Heart left ventricle (tissue), 16 donors: ENCODE data around the gene KCNK7. TPM values are rescaled to one million over a fixed set of nuclear protein-coding genes. Genes with fewer than 3 reads are reported as not detected.

ENCODE experiments used
- ATAC-seq, 4 donors: fragments of 200-7000 bp; cut with Tn5 transposase; one replicate each; pipeline ENCODE4 v1.9.1; 2020 to 2022; ENCODE audit warnings: moderate library complexity in 4 of 4, mild to moderate bottlenecking in 3 of 4, moderate number of reproducible peaks in 1 of 4
- DNase-seq, 5 donors: peaks; one replicate each; pipeline ENCODE4 v3.0.0-alpha.2; 2020
- H3K27ac ChIP-seq, 12 donors: fragments of 200-600 bp; sonication (generic) in 4 of 12; one replicate each; pipeline versions ENCODE4 v1.5.0 to v1.8.0; 2016 to 2022; ENCODE audit warnings: mild to moderate bottlenecking in 2 of 12
- H3K27me3 ChIP-seq, 9 donors: fragments of 200-600 bp; sonication (generic) in 2 of 9; one replicate each; pipeline versions ENCODE4 v1.5.1 to v1.8.0; 2016 to 2022; ENCODE audit warnings: mild to moderate bottlenecking in 3 of 9
- H3K36me3 ChIP-seq, 9 donors: fragments of 200-600 bp; sonication (generic) in 2 of 9; one replicate each; pipeline versions ENCODE4 v1.5.0 to v1.8.0; 2018 to 2022; ENCODE audit warnings: mild to moderate bottlenecking in 2 of 9
- H3K4me1 ChIP-seq, 12 donors: fragments of 200-600 bp; sonication (generic) in 4 of 12; one replicate each; pipeline versions ENCODE4 v1.5.0 to v1.8.0; 2016 to 2022; ENCODE audit warnings: mild to moderate bottlenecking in 3 of 12
- H3K4me3 ChIP-seq, 12 donors: fragments of 200-600 bp; sonication (generic) in 4 of 12; one replicate each; pipeline versions ENCODE4 v1.5.0 to v1.8.0; 2017 to 2022; ENCODE audit warnings: mild to moderate bottlenecking in 9 of 12, moderate library complexity in 4 of 12
- H3K9me3 ChIP-seq, 12 donors: fragments of 200-600 bp; sonication (generic) in 4 of 12; one replicate each; pipeline versions ENCODE4 v1.5.0 to v1.8.0; 2016 to 2022; ENCODE audit warnings: mild to moderate bottlenecking in 1 of 12
- CTCF ChIP-seq, 12 donors: fragments of 200-600 bp; sonication (generic) in 4 of 12; IDR thresholded peaks; one replicate each; pipeline versions ENCODE4 v1.5.0 to v1.8.0; 2018 to 2022; ENCODE audit warnings: antibody characterized with exemption in 12 of 12, mild to moderate bottlenecking in 5 of 12
- POLR2A ChIP-seq, 2 donors: fragments of 450-650 bp; IDR thresholded peaks; one replicate each; pipeline ENCODE4 v1.6.1; 2017; ENCODE audit warnings: antibody characterized with exemption in 2 of 2, mild to moderate bottlenecking in 2 of 2, moderate library complexity in 2 of 2
- WGBS, 4 donors: extraction: QIAGEN DNeasy Blood & Tissue Kit in 2 of 4; methylation state at CpG; one replicate each; pipeline versions ENCODE4 v1.1.5 to v1.1.7; 2013 to 2018; 5-methylcytosine and 5-hydroxymethylcytosine counted together
- intact Hi-C, 10 donors: fragments of 100-400 bp; cut with DNase I; formaldehyde crosslinking; loops; one replicate each; pipeline versions ENCODE4 v1.11.1 to v1.14.2; 2022
- polyA plus RNA-seq, 2 donors: library from polyadenylated mRNA; stranded (reverse); fragments of 200-250 nt; gene quantifications; one replicate each; pipeline ENCODE4 v1.2.3, GENCODE V29; 2013
- total RNA-seq, 9 donors: library from RNA; depleted of rRNA in 2 of 9; stranded (reverse); fragments of >200 nt in 2 of 9; fragmentation: NEBNext Ultra II Directional in 3 of 9; extraction: Animal tissue kit (Norgen Biotek cat#: 25700) in 3 of 9; gene quantifications; one replicate each; pipeline versions ENCODE4 v1.1.0 to v1.2.4, GENCODE V29; 2016 to 2023
- donor health status: ischemic (EF 13 %, LVEDD 7.1; RV severe dilation, severe dysfunction).
- donor health status: healthy with polysubstance abuse.
- donor health status: DM: no; HTN: yes; CAD: no.
- donor health status: DM: no; HTN: no; CAD: no.
- donor health status: ischemic (EF 25% LVEDD 6.9; RV normal size, moderate dysfunction).
- donor health status: ischemic (EF 25% LVEDD 5.7; RV mildly dilated, moderate dysfunction).
- donor health status: healthy.
- donor health status: DM: yes; HTN: yes; CAD: no.
- donor health status: ischemic (EF 35%, LVEDD 5.7; RV mildly dilated, moderate dysfunction).
- donor health status: nonischemic (EF 11% LVEDD 7.7; RV severe dilation, severe dysfunction).
- donor health status: DM: yes; HTN: yes; CAD: no.
- donor health status: PGD.
- donor health status: ischemic (EF 29% LVEDD 5.4; RV normal size, mild dysfunction).
- donor health status: nonischemic (EF 23%, LVEDD 6.1; RV moderate dilation, normal function).

The KCNK7 gene
- total and polyA plus RNA-seq, 11 donors = 0.18 to 1.6 (median 0.42) TPM; not detected in 2

DNA sequence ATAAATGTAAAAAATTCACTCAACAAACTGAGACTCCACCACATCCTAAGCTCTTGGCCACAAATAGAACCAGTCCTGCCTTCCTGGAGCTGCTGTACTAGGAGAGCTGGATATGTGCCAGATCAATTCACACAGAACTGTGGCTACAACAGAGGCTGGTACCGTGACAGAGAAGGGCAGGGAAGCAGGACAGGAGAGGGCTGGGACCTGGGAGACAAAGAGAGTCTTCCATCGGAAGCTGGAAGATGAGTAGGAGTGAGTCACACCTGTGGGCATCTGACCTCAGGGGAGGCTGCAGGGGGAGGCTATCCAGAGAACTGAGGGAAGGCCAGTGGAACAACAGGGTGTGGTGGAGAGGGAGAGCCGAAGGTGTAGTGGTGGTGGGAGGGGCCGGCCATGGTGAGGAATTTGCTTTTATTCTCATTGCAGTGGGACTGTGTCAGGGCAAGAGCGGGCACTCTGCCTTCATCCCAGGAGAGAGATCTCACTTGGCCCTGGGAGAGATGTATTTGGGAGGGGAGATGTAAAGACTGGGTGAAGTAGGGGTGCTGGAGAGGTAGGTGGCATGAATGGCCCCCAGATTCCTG, 35.6 kb downstream of the KCNK7 start:
- ATAC-seq = peak; percentile 11 to 49 (median 26)
- peak in 3 of 5 donors; percentile 48 to 56 (median 53) for DNase-seq
- TF ChIP-seq POLR2A (IDR thresholded peaks at IDR 0.05) (no peak), CTCF (IDR thresholded peaks at IDR 0.05) (no peak)
- intact Hi-C loops = no loop called here
- Histone ChIP-seq H3K27me3 (no peaks in the 10 kb centered on the region), H3K36me3 (no peaks in the 10 kb centered on the region), H3K4me3 (no peak overlapping the region), H3K9me3 (no peaks in the 10 kb centered on the region), H3K27ac (peak overlapping the region in 11 of 12 donors; percentile 86 to 99 (median 96)), H3K4me1 (peaks cover 6 to 61% (median 53%) of the 10 kb centered on the region in 12 donors)
- WGBS, 4 donors = 37 to 44% (median 40%) methylated on average over 5 of the region's 5 CpGs

GRCh38 chr11:65559535-65559934, 36.1 kb downstream of the KCNK7 start:
- Histone ChIP-seq H3K27me3 (no peaks in the 10 kb centered on the region), H3K36me3 (no peaks in the 10 kb centered on the region), H3K4me3 (no peak overlapping the region), H3K9me3 (no peaks in the 10 kb centered on the region), H3K27ac (peak overlapping the region; percentile 86 to 99 (median 96)), H3K4me1 (peaks cover 6 to 66% (median 59%) of the 10 kb centered on the region in 12 donors)
- intact Hi-C loops = no loop called here
- TF ChIP-seq POLR2A (IDR thresholded peaks at IDR 0.05) (no peak), CTCF (IDR thresholded peaks at IDR 0.05) (no peak)
- ATAC-seq = peak in 1 of 4 donors; percentile 3
- WGBS, 4 donors = 58 to 68% (median 60%) methylated on average over 5 of the region's 5 CpGs
- peak in 1 of 5 donors; percentile 12 for DNase-seq

- peak; percentile 79 to 87 (median 82) for DNase-seq
- peaks cover 0 to 1% (median 0%) of the 10 kb centered on the region in 9 donors for H3K36me3 ChIP-seq
- 34 to 46% (median 39%) methylated on average over 12 to 19 of the region's 19 CpGs for WGBS, 4 donors
- peak; percentile 43 to 73 (median 61) for ATAC-seq
- intact Hi-C loops = loop anchor here in 1 of 10 donors (1.0 kb wide), 1 partner anchor 18 kb away; no protein-coding TSS in a partner anchor
- H3K27ac ChIP-seq = peak overlapping the region; percentile 86 to 99 (median 96)
- peak overlapping the region in 10 of 12 donors; percentile 49 to 85 (median 67) for H3K4me3 ChIP-seq
- peaks cover 6 to 71% (median 62%) of the 10 kb centered on the region in 12 donors for H3K4me1 ChIP-seq
- no peaks in the 10 kb centered on the region for H3K27me3 ChIP-seq
- no peaks in the 10 kb centered on the region for H3K9me3 ChIP-seq
- no peak for TF ChIP-seq POLR2A (IDR thresholded peaks at IDR 0.05)
- TF ChIP-seq CTCF (IDR thresholded peaks at IDR 0.05) = peak in 3 of 12 donors; percentile 9 to 24 (median 17)
These were observed 36.6 kb downstream of the KCNK7 start for GRCh38 chr11:65558930-65559509.
